ENCODE results near the gene MARS1. TPM values are rescaled to one million over a fixed set of nuclear protein-coding genes. Genes with fewer than 3 reads are reported as not detected.
"Not testable (repeated sequence)": the region's sequence is repeated elsewhere in the genome, so short reads cannot be mapped to it uniquely, and the experiment has no call there.

Gene MARS1
- polyA plus RNA-seq, 1 donor from 2014 or later = 76.6 TPM

- Mint-ChIP-seq H3K36me3 (no peaks in the 10 kb centered on the region), H3K9me3 (no peaks in the 10 kb centered on the region), H3K27me3 (peaks cover 3% of the 10 kb centered on the region), H3K27ac (peak overlapping the region in 1 of 3 donors; percentile 33), H3K4me3 (no peak overlapping the region), H3K4me1 (peaks cover 0 to 13% (median 8%) of the 10 kb centered on the region in 3 donors)
Observed at GRCh38 chr12:57553343-57554202, 65.7 kb downstream of the MARS1 start.

GRCh38 chr12:57554453-57554852 is 66.6 kb downstream of the MARS1 start:
- H3K27me3 Mint-ChIP-seq = peaks cover 3% of the 10 kb centered on the region
- no peak overlapping the region for H3K27ac Mint-ChIP-seq
- H3K36me3 Mint-ChIP-seq = no peaks in the 10 kb centered on the region
- H3K9me3 Mint-ChIP-seq = no peaks in the 10 kb centered on the region
- H3K4me1 Mint-ChIP-seq = peaks cover 0 to 8% (median 5%) of the 10 kb centered on the region in 3 donors
- no peak overlapping the region for H3K4me3 Mint-ChIP-seq

GRCh38 chr12:57554897-57555296 is 67.0 kb downstream of the MARS1 start:
- peaks cover 3% of the 10 kb centered on the region for H3K27me3 Mint-ChIP-seq
- H3K9me3 Mint-ChIP-seq = no peaks in the 10 kb centered on the region
- no peaks in the 10 kb centered on the region for H3K36me3 Mint-ChIP-seq
- H3K4me3 Mint-ChIP-seq = no peak overlapping the region
- peaks cover 0 to 8% (median 4%) of the 10 kb centered on the region in 3 donors for H3K4me1 Mint-ChIP-seq
- no peak overlapping the region for H3K27ac Mint-ChIP-seq

- Mint-ChIP-seq H3K27me3 (no peaks in the 10 kb centered on the region), H3K27ac (no peak overlapping the region), H3K4me1 (no peaks in the 10 kb centered on the region), H3K4me3 (no peak overlapping the region), H3K9me3 (no peaks in the 10 kb centered on the region), H3K36me3 (no peaks in the 10 kb centered on the region)
Observed at GRCh38 chr12:57558864-57559263, 71.0 kb downstream of the MARS1 start.

- no peak overlapping the region for H3K4me3 Mint-ChIP-seq
- no peak overlapping the region for H3K27ac Mint-ChIP-seq
- no peaks in the 10 kb centered on the region for H3K9me3 Mint-ChIP-seq
- H3K36me3 Mint-ChIP-seq = no peaks in the 10 kb centered on the region
- H3K27me3 Mint-ChIP-seq = peaks cover 5% of the 10 kb centered on the region
- no peaks in the 10 kb centered on the region for H3K4me1 Mint-ChIP-seq
Observed at GRCh38 chr12:57560516-57560915, 72.6 kb downstream of the MARS1 start.

GRCh38 chr12:57561117-57561516 is 73.2 kb downstream of the MARS1 start:
- not testable (repeated sequence) for H3K27me3 Mint-ChIP-seq, H3K4me1 Mint-ChIP-seq, H3K9me3 Mint-ChIP-seq, H3K4me3 Mint-ChIP-seq, H3K27ac Mint-ChIP-seq, H3K36me3 Mint-ChIP-seq

- H3K27me3 Mint-ChIP-seq = peaks cover 6% of the 10 kb centered on the region
- no peaks in the 10 kb centered on the region for H3K36me3 Mint-ChIP-seq
Observed at GRCh38 chr12:57563358-57563757, 75.5 kb downstream of the MARS1 start.

GRCh38 chr12:57564178-57564740 is 76.4 kb downstream of the MARS1 start:
- peaks cover 6% of the 10 kb centered on the region for H3K27me3 Mint-ChIP-seq
- no peak overlapping the region for H3K27ac Mint-ChIP-seq
- H3K4me1 Mint-ChIP-seq = peaks cover 0 to 1% (median under 1%) of the 10 kb centered on the region in 3 donors
- H3K9me3 Mint-ChIP-seq = no peaks in the 10 kb centered on the region
- H3K4me3 Mint-ChIP-seq = no peak overlapping the region
- peaks cover under 1% of the 10 kb centered on the region for H3K36me3 Mint-ChIP-seq

More at GRCh38 chr12:57563358-57563757, 75.5 kb downstream of the MARS1 start:
- H3K9me3 Mint-ChIP-seq = no peaks in the 10 kb centered on the region
- no peaks in the 10 kb centered on the region for H3K4me1 Mint-ChIP-seq
- H3K4me3 Mint-ChIP-seq = no peak overlapping the region
- no peak overlapping the region for H3K27ac Mint-ChIP-seq

Other genes with a start within 250 kb of the MARS1 start
- 2.4 TPM for gene STAC3, start 236.9 kb upstream of the MARS1 start, polyA plus RNA-seq
- 19.2 TPM for gene R3HDM2, start 57.0 kb upstream of the MARS1 start, polyA plus RNA-seq
- gene INHBC, start 53.3 kb upstream of the MARS1 start, polyA plus RNA-seq = not detected
- gene INHBE, start 32.8 kb upstream of the MARS1 start, polyA plus RNA-seq = not detected
- gene GLI1, start 28.3 kb upstream of the MARS1 start, polyA plus RNA-seq = 0.18 TPM
- 129 TPM for gene ARHGAP9, start 8.2 kb upstream of the MARS1 start, polyA plus RNA-seq
- 32.2 TPM for gene DDIT3, start 32.4 kb downstream of the MARS1 start, polyA plus RNA-seq
- gene MBD6, start 34.8 kb downstream of the MARS1 start, polyA plus RNA-seq = 6.3 TPM
- gene DCTN2, start 59.1 kb downstream of the MARS1 start, polyA plus RNA-seq = 79.0 TPM
- not detected for gene KIF5A, start 62.0 kb downstream of the MARS1 start, polyA plus RNA-seq
- 15.5 TPM for gene PIP4K2C, start 103.1 kb downstream of the MARS1 start, polyA plus RNA-seq
- gene DTX3, start 116.8 kb downstream of the MARS1 start, polyA plus RNA-seq = 0.91 TPM
- not detected for gene ARHGEF25, start 123.4 kb downstream of the MARS1 start, polyA plus RNA-seq
- gene B4GALNT1, start 145.1 kb downstream of the MARS1 start, polyA plus RNA-seq = not detected
- 70.4 TPM for gene OS9, start 206.1 kb downstream of the MARS1 start, polyA plus RNA-seq

All from IgD-negative memory B cell (primary cell).